ENCODE results near the gene MOB3B. TPM values are rescaled to one million over a fixed set of nuclear protein-coding genes. Genes with fewer than 3 reads are reported as not detected.

MOB3B gene
- total RNA-seq, 1 donor from 2014 or later = 0.07 TPM

DNA sequence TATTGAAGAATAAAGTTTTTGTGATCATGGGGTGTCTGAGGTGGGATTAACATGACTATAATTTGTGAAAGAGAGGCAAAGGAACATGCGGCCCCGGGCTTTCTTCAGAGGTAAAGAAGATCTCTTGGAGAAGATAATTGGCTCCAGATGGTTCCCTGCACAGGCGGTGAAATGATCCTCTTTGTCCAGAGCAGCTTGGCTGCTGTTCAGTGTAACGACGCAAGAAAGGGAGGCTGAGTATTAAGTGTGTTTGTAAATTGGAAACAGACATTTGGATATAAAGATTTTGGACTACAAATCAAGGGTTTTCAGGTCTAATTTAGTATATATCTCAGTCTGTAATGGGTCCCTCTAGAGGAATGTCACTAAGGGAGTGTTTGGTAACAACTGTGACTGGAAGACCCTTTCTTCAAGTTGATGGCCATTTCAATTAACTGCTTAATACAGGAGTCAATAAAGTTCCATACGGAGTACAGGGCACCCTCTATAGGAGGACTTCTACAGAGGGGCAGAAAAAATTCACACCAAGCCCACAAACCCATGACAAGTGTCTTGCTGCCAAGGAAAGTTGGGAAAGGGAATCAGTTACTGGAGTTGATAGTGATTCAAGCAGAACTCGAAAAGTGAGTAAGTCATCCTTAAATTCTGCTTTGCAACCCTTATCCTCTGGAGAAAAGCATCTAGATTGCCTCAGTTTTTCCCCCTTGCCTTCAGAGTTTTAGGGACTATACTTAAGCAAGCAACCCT is 236.8 kb downstream of the MOB3B start:
- no peak for DNase-seq (ENCODE audit: low read depth, low spot score)

DNA sequence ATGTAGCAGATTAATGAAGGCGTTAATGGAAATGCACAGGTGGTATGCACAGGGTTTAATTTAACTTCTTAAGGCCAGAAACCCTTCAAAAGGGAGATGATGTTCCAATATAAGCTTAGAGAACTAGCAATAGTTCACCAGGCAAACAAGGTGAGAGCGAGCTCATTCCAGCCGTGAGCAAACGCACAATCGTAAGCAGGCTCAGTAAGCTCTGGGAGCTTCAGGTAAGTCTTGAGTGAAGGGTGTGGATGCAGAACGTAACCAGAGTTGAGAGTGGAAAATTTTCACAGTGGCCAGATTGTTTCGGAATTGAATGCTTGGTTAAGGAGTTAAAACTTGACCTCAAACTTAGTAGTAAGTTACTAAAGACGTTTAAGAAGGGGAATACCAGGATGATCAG is 238.3 kb downstream of the MOB3B start:
- DNase-seq (ENCODE audit: low read depth, low spot score) = no peak

DNA sequence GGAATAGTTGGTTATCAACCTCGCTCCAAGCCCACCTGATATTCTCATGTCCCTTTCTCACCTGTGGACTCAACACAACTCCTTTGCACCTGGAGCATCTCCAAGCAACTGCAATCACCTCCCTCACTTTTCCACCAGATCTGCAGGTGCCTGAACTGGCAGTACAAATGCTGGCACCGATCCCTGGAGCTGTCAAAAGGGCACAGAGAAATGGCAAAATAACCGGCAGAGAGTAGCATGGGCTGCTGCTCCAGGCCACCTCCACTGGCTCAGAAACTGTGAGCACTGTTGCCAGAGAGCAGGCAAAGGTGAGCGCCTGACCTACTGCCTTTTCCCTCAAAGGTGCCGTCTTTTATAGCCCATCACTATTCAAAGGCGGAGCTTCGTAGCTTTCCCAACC is 247.3 kb downstream of the MOB3B start:
- DNase-seq (ENCODE audit: low read depth, low spot score) = no peak

DNA sequence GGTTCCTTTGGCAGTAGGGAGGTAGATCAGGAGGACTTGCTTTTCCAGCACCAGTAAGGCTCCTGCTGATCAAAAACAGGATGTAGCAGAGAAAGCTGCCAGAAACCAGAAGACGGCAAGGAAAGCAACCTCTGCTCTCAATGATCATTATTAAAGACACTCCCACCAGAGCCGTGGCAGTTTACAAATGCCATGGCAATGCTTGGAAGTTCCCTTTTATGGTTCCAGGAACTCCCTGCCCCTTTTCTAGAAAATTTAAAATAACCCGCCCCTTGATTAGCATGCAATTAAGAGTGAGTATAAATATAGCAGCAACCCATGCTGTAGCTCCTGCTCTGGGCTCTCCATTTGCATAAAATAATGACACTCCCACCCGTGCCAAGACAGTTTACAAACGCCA is 248.8 kb downstream of the MOB3B start:
- no peak for DNase-seq (ENCODE audit: low read depth, low spot score)

DNA sequence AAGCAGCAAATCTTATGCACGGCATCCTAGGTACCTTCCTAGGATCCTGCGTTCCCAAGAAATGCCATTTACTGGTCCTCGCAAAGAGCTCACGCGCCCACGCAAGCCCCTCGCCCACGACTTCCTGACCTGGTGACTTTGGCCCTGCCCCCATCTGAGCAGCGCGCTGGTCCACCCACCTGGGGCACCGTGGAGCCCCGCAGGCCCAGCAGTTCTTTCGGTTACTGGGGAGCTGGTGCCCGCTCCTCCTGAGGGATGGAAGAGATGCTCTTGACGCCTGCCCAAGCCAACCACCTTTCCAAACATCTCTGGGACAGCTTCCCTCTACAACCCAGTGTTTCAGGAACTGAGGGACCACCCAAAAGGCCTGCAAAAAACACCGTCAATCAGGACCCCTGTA is 249.4 kb downstream of the MOB3B start:
- no peak for DNase-seq (ENCODE audit: low read depth, low spot score)

DNA sequence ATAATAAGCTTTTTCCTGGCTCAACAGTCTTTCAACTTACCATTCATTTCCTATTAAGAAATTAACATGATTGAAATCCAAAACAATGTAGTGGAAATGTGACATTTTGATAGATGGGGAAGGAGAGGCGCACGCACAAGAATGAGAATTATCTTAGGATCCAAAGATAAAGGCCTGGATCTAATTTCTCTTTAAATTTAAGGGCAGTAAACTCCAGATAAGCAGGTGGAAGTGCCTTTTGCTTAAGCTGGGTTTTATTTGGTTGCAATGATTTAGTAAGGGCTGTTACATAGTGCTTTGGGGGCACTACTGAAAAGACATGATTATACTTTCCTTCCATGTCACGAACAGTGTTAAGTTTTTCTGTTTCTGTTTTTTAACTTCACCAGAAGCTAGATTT is 250.0 kb downstream of the MOB3B start:
- no peak for DNase-seq (ENCODE audit: low read depth, low spot score)

DNA sequence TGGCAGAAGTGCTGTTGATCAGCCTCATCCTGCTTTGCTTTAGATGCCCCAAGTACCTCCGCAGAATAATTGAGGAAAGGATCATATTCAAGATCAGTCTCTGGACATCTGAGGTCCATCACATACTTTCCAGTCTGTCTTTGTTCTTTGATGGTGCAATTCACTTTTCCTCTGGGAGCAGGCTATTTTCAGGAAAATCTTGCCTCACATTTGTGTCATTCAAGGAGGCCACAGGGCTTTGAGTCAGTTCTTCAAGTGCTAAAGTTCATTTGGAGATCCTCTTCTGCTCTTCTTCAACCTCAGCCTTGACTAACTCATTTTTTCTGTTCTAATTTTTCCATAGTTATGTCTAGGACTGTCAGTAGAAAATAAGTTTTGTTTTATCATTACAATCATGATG is 251.2 kb downstream of the MOB3B start:
- no peak for DNase-seq (ENCODE audit: low read depth, low spot score)

DNA sequence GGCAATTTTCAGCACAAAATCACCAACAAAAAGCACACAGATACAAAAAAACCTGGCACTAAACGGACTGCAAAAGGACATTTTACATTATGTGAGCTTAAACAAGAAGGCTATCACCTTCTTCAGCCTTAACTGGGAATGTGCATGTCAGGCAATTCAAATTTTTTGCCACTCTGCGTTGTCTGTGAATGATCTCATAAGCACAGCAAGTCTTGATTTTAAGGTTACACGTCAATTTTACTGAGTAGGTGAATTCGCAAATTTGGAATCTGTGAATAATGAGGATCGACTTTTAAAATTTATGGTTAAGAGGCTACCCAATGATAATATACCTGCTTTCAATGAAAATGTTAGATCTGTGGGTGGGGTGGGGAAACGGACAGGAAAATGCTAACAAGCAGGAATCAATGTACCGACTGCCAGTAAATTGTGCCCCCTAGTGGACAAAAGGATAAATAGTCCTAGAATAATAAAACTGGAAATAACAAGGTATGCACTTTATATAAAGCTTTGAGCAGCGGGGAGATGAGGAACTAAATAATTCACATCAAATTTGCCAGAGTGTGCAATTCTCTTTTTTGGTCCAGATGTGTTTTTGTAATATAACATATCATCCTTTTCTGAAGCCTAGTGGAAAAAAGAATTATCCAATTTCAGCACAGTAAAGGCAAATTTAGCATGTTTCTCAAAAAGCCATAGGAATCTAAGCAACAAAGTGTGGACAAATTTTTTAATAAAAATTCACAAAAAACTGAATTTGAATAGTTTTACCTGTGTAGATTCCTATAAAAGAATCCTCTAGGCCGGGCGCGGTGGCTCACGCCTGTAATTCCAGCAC is 253.2 kb downstream of the MOB3B start:
- peak; percentile 11 for DNase-seq (ENCODE audit: low read depth, low spot score)

Other genes with a start within 250 kb of the MOB3B start
- gene EQTN, start 232.7 kb downstream of the MOB3B start, total RNA-seq = not detected in 2 replicates
- gene IFNK, start 5.5 kb downstream of the MOB3B start, total RNA-seq = not detected in 2 replicates
- gene C9orf72, start 43.7 kb upstream of the MOB3B start, total RNA-seq = 7.1 and 8.3 TPM in 2 replicates